ENCODE measurements around the gene GLUD1.
"Not testable (repeated sequence)": the region's sequence is repeated elsewhere in the genome, so short reads cannot be mapped to it uniquely, and the experiment has no call there.

Gene GLUD1

DNA sequence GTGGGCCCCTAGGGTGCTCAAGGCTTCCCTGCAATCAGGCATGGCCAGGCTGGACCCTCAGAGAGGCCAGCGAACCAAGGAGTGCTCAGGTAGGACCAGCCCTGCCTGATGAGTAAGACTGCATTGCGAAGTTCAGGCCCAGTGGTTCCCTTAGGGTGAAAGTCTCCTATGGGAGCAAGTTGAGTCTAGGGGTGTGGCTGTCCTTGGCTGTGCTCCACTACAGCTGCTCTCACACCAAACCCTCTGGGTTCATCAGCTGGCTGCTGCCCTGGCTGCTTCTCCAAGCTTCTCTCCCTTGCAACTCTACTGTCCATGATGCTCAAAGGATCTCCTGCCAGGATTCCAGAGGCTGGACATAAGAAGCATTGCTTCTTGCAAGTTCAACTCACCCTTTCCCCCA is 55.9 kb downstream of the GLUD1 start:
- no peak for DNase-seq

DNA sequence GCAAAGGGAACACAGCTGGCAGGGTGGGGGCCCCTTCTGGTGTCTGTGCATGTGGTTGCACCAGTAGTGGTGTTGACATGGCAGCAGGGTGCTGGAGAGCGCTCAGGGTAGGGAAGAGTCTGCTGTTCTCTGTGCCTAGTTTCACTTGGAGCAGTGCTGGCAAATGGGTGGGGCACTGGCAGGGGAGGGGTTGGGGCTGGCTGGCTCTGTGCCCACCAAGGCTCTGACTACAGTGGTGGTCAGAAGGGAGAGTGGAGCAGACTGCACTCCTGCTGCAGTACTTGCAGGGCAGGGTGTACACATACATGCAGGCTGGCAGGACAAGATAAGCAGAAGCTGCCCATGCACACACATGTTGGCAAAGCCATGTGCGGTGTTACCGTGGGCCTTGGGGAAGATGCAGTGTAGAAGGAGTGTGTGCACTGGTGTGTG is 56.3 kb downstream of the GLUD1 start:
- no peak for DNase-seq

DNA sequence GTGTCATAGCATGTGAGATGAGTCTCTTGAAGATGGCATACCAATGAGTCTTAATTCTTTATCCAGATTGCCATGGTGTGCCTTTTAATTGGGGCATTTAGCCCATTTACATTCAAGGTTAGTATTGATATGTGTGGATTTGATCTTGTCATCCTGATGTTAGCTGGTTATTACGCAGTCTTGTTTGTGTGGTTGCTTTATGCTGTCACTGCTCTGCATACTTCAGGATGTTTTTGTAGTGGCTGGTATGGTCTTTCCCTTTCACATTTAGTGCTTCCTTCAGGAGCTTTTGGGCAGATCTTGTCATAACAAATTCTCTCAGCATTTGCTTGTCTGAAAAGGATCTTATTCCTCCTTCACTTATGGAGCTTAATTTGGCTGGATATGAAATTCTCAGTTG is 58.0 kb downstream of the GLUD1 start:
- peak; percentile 29 for DNase-seq

DNA sequence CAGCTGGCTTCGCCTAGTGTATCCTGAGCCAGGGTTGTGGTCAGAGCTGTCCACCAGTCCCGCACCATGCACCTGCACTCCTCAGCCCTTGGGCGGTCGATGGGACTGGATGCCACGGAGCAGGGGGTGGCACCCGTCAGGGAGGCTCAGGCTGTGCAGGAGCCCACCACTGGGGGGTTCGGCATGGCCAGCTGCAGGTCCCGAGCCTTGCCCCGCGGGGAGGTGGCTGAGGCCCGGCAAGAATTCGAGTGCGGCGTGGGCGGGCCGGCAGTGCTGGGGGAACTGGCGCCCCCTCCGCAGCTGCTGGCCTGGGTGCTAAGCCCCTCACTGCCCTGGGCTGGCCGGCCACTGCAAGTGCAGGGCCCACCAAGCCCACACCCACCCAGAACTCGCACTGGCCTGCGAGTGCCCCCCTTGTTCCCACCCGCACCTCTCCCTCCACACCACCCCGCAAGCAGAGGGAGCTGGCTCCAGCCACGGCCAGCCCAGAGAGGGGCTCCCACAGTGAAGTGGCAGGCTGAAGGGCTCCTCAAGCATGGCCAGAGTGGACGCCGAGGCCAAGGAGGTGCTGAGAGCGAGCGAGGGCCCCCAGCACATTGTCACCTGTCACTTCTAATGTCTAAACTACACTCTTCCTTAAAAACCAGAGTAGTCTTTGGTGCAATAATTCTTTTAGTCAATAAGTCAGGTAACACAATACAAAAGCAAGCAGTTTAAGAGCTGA is 63.6 kb downstream of the GLUD1 start:
- DNase-seq = no peak

DNA sequence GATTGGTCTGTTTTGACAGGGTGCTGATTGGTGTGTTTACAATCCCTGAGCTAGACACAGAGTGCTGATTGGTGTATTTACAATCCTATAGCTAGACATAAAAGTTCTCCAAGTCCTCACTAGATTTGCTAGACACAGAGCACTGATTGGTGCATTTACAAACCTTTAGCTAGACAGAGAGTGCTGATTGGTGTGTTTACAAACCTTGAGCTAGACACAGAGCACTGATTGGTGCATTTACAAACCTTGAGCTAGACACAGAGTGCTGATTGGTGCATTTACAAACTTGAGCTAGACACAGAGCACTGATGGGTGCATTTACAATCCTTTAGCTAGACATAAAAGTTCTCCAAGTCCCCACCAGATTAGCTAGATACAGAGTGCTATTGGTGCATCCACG is 64.2 kb downstream of the GLUD1 start:
- DNase-seq = not testable (repeated sequence)

DNA sequence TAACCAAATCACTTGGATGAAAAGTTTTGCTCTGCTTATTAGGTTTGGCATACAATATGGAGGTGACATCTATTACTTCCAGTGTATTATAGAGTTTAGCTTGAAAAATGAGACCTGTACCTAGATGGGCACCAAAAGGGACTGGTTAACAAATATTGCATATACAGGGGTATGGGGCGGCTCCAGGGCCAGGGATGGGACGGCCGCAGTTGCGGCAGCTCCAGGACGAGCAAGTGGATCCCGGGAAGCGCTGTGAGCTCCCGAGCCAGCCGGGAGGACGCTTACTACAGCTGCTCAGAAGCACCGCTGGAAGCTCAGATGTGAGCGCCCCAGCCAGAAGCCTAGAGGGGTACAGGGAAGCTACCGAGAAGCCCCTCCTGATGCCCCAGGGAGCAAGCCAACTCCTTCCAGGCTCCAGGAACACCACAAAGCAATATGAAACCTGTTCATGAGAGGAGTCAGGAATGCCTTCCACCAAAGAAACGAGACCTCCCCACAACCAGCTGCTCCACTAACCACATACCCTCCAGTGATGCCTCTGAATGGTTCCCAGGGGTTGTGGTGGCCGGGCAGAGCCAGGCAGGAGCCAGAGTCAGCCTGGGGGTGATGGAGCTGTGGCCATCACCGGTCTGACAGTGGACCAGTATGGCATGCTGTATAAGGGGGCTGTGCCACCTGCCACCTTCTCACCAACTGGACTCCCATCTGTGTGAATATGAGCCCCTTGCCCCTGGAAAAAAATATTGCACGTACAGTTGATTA is 67.7 kb downstream of the GLUD1 start:
- not testable (repeated sequence) for DNase-seq

DNA sequence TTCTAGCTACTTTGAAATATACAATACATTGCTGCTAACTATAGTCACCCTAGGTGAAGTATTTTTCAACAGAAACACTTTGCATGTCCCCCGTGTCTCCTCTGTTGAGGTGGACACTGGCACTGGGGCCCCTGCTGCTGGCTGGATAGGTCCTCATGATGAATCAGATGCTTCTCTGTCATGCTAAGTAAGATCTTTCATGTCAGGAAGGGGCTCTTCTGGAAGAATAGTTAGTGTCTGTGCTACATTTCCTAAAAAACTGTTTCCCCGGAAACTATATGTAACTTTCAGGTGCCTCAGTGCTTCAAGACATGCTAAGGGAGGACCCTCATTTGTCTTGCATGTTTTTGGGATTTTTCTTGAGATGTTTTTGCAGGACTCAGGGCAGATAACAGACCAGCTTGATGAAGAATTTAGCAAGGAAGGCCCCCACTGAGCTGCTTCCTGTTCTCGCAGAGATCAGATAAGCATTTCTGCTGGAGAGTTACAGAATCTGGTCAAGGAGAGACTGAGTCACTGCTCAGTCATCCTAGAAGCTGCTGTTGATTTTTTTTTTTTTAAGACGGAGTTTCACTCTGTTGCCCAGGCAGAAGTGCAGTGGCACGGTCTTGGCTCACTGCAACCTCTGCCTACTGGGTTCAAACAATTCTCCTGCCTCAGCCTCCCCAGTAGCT is 69.2 kb downstream of the GLUD1 start:
- peak; percentile 89 for DNase-seq

DNA sequence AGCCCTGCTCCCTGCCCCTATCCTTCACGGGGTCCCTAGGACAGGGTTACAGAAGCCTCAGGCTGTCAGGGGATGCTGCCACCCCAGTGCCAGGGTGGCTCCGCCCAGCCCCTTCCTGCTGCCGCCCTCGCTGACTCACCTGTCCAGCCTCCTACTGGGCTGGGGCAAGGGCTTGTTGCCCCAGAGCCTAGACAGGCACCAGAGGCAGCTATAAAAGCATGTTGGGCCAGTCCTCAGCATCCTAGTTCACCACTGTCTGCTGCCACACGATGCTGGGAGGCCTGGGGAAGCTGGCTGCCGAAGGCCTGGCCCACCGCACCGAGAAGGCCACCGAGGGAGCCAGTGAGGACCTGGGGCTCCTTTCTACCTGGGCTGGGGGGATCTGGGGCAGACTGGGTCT is 74.6 kb downstream of the GLUD1 start, which contains the start of gene FAM25A:
Gene FAM25A (plus strand): TSS at position 239 of the 400 bp plus-strand sequence. CDS start 31 bp downstream, at position 270.
- not testable (repeated sequence) for DNase-seq

DNA sequence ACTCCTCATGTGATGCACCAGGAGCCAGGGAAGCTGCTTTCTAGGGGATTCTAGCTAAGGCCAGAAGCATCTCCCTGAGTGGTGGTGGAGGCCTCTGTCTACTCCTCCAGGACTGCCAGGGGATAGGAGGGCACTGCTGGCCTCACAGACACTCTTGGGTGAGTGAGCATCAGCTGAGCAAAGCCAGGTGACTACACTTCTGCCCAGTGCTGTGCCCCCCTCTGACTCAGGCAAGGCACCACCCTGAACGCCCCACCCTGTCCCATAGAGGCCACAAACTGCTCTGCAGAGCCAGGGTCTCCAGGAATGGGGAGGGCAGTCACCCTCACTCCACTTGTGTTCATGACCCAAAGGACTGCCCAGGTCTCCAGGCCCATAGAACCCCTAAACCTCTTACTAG is 75.1 kb downstream of the GLUD1 start:
- DNase-seq = not testable (repeated sequence)

DNA sequence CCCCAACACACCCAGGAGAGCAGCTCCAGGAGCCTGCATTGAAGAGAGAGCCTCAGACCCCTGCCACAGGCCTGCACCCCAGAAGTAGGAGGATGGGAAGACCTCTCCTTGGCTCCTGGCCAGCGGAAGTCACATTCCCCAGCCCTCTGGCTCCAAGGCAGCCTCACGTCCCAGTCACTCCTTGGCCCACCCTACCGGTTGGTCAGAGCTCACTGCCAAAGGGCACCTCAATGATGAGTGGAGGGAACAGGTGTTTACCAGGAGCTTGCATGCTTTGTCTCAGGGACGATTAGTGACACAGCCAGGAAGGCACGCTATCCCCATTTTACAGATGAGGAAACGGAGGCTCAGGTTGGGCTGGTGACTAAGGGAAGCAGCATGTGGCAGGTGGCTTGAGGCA is 75.6 kb downstream of the GLUD1 start:
- DNase-seq = not testable (repeated sequence)

DNA sequence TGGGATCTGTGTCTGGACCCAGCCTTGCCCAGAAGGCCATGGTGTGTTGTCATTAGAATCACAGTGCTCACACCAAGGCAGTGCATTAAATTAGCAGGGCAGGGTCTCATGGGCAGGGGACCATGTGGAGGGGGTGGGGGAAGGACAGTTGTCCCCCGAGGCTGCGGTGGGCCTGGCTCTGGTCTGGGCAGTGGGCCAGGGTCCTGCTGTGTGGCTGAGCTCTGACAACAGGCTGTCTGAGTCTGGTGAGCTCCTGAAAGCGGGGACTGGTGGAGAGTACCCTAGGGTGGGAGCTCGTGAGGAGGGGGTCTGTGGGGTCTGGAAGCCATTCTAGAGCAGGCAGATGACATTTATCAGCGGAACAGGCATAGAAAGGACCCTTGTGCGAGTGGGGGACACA is 76.5 kb downstream of the GLUD1 start:
- DNase-seq = not testable (repeated sequence)

DNA sequence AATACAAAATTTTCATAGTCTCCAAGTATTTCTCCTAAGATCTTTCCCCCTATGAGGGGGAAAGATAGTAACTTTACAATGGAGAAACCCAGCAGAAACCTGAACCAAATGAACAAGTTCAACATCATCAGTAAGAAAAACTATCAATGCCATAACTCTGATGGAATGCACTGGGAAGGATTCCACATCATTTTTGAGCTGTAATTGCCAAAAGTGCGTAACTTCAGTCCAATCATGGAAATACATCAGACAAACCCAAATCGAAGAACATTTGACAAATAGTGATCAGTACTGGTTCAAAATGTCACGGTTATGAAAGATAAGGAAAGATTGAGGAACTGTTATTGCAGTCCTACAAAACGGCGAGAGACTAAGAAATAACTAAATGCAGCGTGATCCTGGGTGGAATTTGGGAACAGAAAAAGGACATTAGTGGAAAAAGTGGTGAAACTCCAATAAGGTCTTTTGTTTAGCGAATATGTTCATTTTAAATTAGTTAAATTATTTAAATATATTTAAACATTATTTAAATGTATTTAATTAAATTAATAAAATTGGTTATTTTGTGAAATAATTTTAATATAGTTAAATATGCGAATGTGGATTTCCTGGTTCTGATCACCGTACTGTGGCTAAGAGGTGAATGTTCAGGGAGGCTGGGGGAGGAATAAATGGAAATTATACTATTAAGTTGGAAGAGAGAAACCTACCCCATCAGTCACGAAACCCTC is 79.5 kb downstream of the GLUD1 start:
- DNase-seq = not testable (repeated sequence)

DNA sequence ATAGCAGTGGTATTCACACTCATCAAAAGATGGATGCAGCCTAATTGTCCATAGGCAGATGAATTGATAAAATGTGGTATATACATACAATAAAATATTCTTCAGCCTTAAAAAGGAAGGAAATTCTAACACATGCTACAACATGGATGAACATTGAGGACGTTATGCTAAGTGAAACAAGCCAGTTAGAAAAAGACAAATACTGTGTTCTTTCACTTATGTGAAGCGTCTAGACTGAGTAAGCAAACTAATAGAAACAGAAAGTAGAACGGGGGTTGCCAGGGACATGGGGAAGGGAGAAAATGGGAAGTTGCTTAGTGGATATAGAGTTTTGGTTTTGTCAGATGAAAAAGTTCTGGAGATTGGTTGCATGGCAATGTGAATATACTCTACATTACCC is 81.1 kb downstream of the GLUD1 start:
- not testable (repeated sequence) for DNase-seq

DNA sequence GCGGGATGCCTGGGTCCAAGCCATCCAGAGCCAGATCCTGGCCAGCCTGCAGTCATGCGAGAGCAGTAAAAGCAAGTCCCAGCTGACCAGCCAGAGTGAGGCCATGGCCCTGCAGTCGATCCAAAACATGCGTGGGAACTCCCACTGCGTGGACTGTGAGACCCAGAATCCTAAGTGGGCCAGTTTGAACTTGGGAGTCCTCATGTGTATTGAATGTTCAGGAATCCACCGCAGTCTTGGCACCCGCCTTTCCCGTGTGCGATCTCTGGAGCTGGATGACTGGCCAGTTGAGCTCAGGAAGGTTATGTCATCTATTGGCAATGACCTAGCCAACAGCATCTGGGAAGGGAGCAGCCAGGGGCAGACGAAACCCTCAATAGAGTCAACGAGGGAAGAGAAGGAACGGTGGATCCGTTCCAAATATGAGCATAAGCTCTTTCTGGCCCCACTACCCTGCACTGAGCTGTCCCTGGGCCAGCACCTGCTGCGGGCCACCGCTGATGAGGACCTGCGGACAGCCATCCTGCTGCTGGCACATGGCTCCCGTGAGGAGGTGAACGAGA is 85.4 kb downstream of the GLUD1 start:
- not testable (repeated sequence) for DNase-seq

DNA sequence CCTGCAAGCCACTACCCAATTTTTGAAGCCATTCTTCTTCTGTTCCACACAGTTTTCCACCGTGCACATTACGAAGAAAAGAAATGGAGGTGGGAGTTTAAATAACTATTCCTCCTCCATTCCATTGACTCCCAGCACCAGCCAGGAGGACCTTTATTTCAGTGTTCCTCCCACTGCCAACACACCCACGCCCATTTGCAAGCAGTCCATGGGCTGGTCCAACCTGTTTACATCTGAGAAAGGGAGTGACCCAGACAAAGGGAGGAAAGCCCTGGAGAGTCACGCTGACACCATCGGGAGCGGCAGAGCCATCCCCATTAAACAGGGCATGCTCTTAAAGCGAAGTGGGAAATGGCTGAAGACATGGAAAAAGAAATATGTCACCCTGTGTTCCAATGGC is 86.3 kb downstream of the GLUD1 start:
- not testable (repeated sequence) for DNase-seq

DNA sequence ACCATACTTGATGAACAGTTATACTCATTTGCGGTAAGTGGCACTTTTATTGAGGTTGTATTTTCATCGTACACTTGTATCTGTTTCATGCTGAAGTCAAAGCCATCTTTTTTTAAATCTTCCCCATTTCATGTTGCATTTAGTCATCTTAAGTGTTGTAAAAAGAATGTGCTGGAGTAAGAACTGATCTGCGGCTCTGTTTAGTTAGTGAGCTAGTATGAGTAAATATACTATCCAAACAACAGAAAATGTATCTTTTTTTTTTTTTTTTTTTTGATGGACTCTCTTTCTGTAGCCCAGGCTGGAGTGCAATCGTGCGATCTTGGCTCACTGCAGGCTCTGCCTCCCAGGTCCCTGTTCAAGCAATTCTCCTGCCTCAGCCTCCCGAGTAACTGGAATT is 87.0 kb downstream of the GLUD1 start:
- DNase-seq = not testable (repeated sequence)

DNA sequence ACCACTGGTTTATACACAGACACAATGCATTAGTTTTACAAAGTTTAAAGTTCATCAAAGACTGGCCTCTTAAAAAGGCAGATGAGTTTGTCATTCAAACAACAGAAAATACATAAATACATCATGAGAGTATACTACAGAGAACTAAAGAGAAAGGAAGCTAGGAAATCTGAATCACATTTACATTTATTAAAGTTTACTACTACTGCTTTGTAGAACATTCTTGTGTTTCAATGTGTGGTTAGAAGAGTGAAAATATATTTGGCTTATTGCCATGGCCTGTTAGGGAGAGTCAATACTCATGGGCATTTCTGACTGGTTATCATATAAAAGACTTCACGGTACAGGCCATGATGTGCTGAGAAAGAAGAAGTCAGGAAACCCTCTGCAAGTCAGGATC is 87.5 kb downstream of the GLUD1 start:
- peak; percentile 46 for DNase-seq

DNA sequence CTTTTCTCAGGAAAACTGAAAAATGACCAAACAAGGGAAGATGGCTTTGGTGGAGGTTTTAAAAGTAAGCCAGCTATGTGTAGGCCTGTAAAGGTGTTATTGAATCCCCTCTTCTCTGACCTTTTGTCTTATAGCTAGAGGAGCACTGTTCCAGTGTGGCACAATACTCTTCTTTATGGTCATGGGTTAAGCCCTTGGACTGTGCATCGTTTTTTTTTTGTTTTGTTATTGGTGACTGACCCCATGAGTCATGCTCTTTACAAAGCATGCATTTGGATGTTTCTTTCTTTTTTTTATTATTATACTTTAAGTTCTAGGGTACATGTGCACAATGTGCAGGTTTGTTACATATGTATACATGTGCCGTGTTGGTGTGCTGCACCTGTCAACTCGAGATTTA is 94.2 kb downstream of the GLUD1 start:
- no peak for DNase-seq
